ENCODE measurements around the gene MEGF8. TPM values are rescaled to one million over a fixed set of nuclear protein-coding genes. Genes with fewer than 3 reads are reported as not detected.

MEGF8 gene
- total and polyA plus RNA-seq, 2 of the 13 experiments (the other 11 are each of a cell fraction or from before 2014, with no cell fraction given), result 4.0 to 8.8 TPM

DNA sequence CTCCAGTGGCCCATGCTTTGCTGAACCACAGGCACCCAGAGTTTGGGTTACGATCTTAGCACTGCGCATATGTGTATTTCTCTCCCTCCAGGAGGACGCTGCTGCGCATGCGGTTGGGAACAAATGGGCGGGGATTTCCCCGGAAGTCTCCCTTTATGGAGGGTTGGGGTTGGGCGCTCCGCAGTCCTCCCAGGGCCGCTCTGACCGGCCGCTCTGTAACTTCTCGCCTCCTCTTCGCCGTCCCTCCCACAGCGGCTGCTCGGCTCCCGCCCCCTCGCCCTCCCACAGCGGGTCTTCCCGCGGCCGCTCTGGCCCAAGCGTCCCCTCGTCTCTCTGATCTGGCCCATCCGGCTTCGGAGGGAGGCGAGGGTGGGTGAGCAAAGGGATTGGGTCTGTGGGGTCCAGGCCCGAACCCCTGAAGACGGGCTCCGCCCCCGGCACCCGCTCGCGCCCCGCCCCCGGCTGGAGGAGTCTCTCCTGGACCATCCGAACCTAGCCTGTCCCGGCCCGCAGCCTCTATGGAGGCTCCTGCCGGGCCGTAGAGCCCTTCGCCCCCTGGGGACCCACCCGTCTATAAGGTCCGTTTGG, at the start of gene MEGF8 (continued):
- 0 out of 2 replicates have a peak, but pooled peaks have one; percentile 40 for TF ChIP-seq ESRRA (CRISPR knock-in tag; IDR thresholded peaks at IDR 0.05; ENCODE audit: low read depth)
- peak; percentile 41; the same call in 1 of the 2 replicates for TF ChIP-seq AHR (CRISPR knock-in tag; IDR thresholded peaks at IDR 0.05)
- TF ChIP-seq SKI (IDR thresholded peaks at IDR 0.05; ENCODE audit: partially characterized antibody), result peak; percentile 32
- no peak for TF ChIP-seq EHMT2 (IDR thresholded peaks at IDR 0.05; ENCODE audit: borderline replicate concordance, low read depth, low read length)
- TF ChIP-seq RELA (CRISPR knock-in tag; IDR thresholded peaks at IDR 0.05), result no peak
- 0 out of 2 replicates have a peak, but pooled peaks have one; percentile 9 for TF ChIP-seq MYNN (CRISPR knock-in tag; IDR thresholded peaks at IDR 0.05; ENCODE audit: low read depth)
- TF ChIP-seq, protein P1, sequence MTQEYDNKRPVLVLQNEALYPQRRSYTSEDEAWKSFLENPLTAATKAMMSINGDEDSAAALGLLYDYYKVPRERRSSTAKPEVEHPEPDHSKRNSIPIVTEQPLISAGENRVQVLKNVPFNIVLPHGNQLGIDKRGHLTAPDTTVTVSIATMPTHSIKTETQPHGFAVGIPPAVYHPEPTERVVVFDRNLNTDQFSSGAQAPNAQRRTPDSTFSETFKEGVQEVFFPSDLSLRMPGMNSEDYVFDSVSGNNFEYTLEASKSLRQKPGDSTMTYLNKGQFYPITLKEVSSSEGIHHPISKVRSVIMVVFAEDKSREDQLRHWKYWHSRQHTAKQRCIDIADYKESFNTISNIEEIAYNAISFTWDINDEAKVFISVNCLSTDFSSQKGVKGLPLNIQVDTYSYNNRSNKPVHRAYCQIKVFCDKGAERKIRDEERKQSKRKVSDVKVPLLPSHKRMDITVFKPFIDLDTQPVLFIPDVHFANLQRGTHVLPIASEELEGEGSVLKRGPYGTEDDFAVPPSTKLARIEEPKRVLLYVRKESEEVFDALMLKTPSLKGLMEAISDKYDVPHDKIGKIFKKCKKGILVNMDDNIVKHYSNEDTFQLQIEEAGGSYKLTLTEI (CRISPR knock-in tag; conservative IDR thresholded peaks at IDR 0.05), result no peak
- 0 out of 2 replicates have a peak, but pooled peaks have one; percentile 21 for TF ChIP-seq ZNF776 (CRISPR knock-in tag; IDR thresholded peaks at IDR 0.05)
- TF ChIP-seq ZC3H13 (CRISPR knock-in tag; IDR thresholded peaks at IDR 0.05), result peak; percentile 51; the same call in 1 of the 2 replicates
- no peak for TF ChIP-seq RFXANK (CRISPR knock-in tag; IDR thresholded peaks at IDR 0.05)
- TF ChIP-seq, protein P2, sequence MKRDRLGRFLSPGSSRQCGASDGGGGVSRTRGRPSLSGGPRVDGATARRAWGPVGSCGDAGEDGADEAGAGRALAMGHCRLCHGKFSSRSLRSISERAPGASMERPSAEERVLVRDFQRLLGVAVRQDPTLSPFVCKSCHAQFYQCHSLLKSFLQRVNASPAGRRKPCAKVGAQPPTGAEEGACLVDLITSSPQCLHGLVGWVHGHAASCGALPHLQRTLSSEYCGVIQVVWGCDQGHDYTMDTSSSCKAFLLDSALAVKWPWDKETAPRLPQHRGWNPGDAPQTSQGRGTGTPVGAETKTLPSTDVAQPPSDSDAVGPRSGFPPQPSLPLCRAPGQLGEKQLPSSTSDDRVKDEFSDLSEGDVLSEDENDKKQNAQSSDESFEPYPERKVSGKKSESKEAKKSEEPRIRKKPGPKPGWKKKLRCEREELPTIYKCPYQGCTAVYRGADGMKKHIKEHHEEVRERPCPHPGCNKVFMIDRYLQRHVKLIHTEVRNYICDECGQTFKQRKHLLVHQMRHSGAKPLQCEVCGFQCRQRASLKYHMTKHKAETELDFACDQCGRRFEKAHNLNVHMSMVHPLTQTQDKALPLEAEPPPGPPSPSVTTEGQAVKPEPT (CRISPR knock-in tag; IDR thresholded peaks at IDR 0.05; ENCODE audit: low read depth), result 0 out of 2 replicates have a peak, but pooled peaks have one; percentile 49
- TF ChIP-seq, protein P3, sequence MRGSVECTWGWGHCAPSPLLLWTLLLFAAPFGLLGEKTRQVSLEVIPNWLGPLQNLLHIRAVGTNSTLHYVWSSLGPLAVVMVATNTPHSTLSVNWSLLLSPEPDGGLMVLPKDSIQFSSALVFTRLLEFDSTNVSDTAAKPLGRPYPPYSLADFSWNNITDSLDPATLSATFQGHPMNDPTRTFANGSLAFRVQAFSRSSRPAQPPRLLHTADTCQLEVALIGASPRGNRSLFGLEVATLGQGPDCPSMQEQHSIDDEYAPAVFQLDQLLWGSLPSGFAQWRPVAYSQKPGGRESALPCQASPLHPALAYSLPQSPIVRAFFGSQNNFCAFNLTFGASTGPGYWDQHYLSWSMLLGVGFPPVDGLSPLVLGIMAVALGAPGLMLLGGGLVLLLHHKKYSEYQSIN (CRISPR knock-in tag; IDR thresholded peaks at IDR 0.05; ENCODE audit: borderline replicate concordance), result no peak
- peak; percentile 60; the same call in 1 of the 2 replicates for TF ChIP-seq KDM5B (CRISPR knock-in tag; IDR thresholded peaks at IDR 0.05; ENCODE audit: borderline replicate concordance)
- TF ChIP-seq, protein P4, sequence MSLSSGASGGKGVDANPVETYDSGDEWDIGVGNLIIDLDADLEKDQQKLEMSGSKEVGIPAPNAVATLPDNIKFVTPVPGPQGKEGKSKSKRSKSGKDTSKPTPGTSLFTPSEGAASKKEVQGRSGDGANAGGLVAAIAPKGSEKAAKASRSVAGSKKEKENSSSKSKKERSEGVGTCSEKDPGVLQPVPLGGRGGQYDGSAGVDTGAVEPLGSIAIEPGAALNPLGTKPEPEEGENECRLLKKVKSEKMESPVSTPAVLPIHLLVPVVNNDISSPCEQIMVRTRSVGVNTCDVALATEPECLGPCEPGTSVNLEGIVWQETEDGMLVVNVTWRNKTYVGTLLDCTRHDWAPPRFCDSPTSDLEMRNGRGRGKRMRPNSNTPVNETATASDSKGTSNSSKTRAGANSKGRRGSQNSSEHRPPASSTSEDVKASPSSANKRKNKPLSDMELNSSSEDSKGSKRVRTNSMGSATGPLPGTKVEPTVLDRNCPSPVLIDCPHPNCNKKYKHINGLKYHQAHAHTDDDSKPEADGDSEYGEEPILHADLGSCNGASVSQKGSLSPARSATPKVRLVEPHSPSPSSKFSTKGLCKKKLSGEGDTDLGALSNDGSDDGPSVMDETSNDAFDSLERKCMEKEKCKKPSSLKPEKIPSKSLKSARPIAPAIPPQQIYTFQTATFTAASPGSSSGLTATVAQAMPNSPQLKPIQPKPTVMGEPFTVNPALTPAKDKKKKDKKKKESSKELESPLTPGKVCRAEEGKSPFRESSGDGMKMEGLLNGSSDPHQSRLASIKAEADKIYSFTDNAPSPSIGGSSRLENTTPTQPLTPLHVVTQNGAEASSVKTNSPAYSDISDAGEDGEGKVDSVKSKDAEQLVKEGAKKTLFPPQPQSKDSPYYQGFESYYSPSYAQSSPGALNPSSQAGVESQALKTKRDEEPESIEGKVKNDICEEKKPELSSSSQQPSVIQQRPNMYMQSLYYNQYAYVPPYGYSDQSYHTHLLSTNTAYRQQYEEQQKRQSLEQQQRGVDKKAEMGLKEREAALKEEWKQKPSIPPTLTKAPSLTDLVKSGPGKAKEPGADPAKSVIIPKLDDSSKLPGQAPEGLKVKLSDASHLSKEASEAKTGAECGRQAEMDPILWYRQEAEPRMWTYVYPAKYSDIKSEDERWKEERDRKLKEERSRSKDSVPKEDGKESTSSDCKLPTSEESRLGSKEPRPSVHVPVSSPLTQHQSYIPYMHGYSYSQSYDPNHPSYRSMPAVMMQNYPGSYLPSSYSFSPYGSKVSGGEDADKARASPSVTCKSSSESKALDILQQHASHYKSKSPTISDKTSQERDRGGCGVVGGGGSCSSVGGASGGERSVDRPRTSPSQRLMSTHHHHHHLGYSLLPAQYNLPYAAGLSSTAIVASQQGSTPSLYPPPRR (CRISPR knock-in tag; IDR thresholded peaks at IDR 0.05; ENCODE audit: borderline replicate concordance), result peak; percentile 27; the same call in 1 of the 2 replicates
- TF ChIP-seq CBFB (CRISPR knock-in tag; IDR thresholded peaks at IDR 0.05), result 0 out of 2 replicates have a peak, but pooled peaks have one; percentile 37
- TF ChIP-seq CAMTA2 (CRISPR knock-in tag; IDR thresholded peaks at IDR 0.05; ENCODE audit: borderline replicate concordance), result 0 out of 2 replicates have a peak, but pooled peaks have one; percentile 2
- TF ChIP-seq MIER2 (CRISPR knock-in tag; IDR thresholded peaks at IDR 0.05), result no peak
- 0 out of 2 replicates have a peak, but pooled peaks have one; percentile 25 for TF ChIP-seq ZSCAN25 (CRISPR knock-in tag; IDR thresholded peaks at IDR 0.05)
- TF ChIP-seq ZNF230 (CRISPR knock-in tag; IDR thresholded peaks at IDR 0.05), result no peak; the same call in 1 of the 2 replicates
- TF ChIP-seq ZNF775 (CRISPR knock-in tag; IDR thresholded peaks at IDR 0.05; ENCODE audit: borderline replicate concordance), result 0 out of 2 replicates have a peak, but pooled peaks have one; percentile 40
